Testis (tissue), 3 donors: ENCODE data around the gene MOGAT3. TPM values are rescaled to one million over a fixed set of nuclear protein-coding genes. Genes with fewer than 3 reads are reported as not detected.
A peak's percentile ranks its signal among the peaks of the same experiment; 100 is the strongest.

Experiments
- DNase-seq: peaks from one replicate; pipeline ENCODE4 v3.0.0-alpha.2; 2019
- H3K27ac ChIP-seq, 2 donors: fragments of 200-600 bp; sonication (generic); one replicate each; pipeline ENCODE4 v1.5.1; 2019
- H3K27me3 ChIP-seq: fragments of 200-600 bp; sonication (generic); one replicate; pipeline ENCODE4 v1.5.1; 2019
- H3K36me3 ChIP-seq: fragments of 200-600 bp; sonication (generic); one replicate; pipeline ENCODE4 v1.5.1; 2017; ENCODE audit warnings: low read depth; ENCODE audit errors: missing control alignments
- H3K4me1 ChIP-seq: fragments of 200-600 bp; sonication (generic); one replicate; pipeline ENCODE4 v1.5.1; 2019
- H3K4me3 ChIP-seq, 2 donors: fragments of 200-600 bp; sonication (generic); one replicate each; pipeline ENCODE4 v1.5.1; 2017 to 2019
- H3K9me3 ChIP-seq: fragments of 200-600 bp; sonication (generic); one replicate; pipeline ENCODE4 v1.5.1; 2017
- POLR2A ChIP-seq: fragments of 450-650 bp; IDR thresholded peaks from one replicate; pipeline ENCODE4 v1.6.1; 2017; ENCODE audit warnings: antibody characterized with exemption, mild to moderate bottlenecking, moderate library complexity
- WGBS, 2 donors: methylation state at CpG; one replicate each; pipeline ENCODE4 v1.1.5; 2018; 5-methylcytosine and 5-hydroxymethylcytosine counted together
- intact Hi-C: fragments of 100-400 bp; cut with DNase I; formaldehyde crosslinking; loops from one replicate; pipeline ENCODE4 v1.15.1; 2023; ENCODE audit warnings: low total_unique reads
- polyA plus RNA-seq: library from polyadenylated mRNA; stranded (reverse); fragments of 350-450 nt; fragmentation: Illumina TruSeq; extraction: RNeasy Lipid Tissue Mini Kit (QIAGEN cat#74804); gene quantifications from one replicate; pipeline ENCODE4 v1.2.3, GENCODE V29; 2014; ENCODE audit warnings: low read depth, low replicate concordance; ENCODE audit not compliant: insufficient read depth
- total RNA-seq, 2 donors: library from RNA; depleted of rRNA; stranded (reverse); fragments of >200 nt; gene quantifications; one replicate each; pipeline ENCODE4 v1.2.3, GENCODE V29; 2016
- TF ChIP-seq, protein P1 (sequence below), 3 experiments: fragments of 450-650 bp in 2 of 3; fragments of 200-600 bp in 1 of 3; sonication (generic) in 1 of 3; IDR thresholded peaks; one replicate each; pipeline ENCODE4 v1.5.1; 2016 to 2019; ENCODE audit warnings: antibody characterized with exemption in 3 of 3, mild to moderate bottlenecking in 2 of 3, moderate library complexity in 1 of 3

The MOGAT3 gene
- total and polyA plus RNA-seq, 3 donors from 2014 or later = not detected

DNA sequence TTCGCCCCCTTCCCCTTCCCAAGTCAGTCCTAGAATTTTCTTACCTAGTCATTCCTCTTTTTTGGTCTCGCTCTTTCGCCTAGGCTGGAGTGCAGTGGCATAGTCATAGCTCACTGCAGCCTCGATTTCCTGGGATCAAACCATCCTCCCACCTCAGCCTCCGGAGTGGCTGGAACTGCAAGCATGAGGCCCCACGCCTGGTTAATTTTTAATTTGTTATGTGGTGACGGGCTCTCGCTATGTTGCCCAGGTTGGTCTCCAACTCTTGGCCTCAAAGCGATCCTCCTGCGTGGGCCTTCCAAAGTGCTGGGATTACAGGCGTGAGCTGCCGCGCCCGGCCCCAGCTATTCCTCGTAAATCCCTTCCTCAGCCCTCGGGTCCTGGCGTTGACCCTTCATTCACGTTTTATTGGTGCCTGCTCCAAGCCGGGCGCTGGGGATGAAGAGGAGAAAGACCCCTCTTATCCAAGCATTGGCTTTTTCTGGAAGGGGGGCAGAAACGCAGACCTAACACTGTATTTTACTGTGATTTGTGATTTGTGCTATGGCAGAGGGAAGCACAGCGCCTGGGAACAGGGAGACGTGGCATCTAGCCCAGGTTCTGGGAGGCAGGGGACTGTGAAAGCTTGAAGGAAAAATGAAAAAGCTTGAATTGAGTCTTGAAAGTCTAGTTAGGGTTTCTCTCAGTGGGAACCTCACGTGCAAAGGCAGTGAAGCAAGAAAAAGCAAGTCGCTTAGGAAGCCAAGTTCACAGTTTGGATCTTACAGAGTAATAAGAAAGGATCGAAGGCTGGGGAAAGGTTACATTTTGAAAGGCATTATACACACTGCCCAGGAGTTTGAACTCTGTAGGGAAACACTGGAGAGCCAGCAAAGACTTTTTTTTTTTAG lies 17.6 kb upstream of the MOGAT3 start:
- peak overlapping the region in 1 of 2 donors; percentile 84 for H3K27ac ChIP-seq
- TF ChIP-seq, protein P1, sequence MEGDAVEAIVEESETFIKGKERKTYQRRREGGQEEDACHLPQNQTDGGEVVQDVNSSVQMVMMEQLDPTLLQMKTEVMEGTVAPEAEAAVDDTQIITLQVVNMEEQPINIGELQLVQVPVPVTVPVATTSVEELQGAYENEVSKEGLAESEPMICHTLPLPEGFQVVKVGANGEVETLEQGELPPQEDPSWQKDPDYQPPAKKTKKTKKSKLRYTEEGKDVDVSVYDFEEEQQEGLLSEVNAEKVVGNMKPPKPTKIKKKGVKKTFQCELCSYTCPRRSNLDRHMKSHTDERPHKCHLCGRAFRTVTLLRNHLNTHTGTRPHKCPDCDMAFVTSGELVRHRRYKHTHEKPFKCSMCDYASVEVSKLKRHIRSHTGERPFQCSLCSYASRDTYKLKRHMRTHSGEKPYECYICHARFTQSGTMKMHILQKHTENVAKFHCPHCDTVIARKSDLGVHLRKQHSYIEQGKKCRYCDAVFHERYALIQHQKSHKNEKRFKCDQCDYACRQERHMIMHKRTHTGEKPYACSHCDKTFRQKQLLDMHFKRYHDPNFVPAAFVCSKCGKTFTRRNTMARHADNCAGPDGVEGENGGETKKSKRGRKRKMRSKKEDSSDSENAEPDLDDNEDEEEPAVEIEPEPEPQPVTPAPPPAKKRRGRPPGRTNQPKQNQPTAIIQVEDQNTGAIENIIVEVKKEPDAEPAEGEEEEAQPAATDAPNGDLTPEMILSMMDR (IDR thresholded peaks at IDR 0.05) = no peak
- TF ChIP-seq POLR2A = no peak
- H3K9me3 ChIP-seq = no peaks in the 10 kb centered on the region
- intact Hi-C loops = no loop called here
- no peaks in the 10 kb centered on the region for H3K36me3 ChIP-seq
- peaks cover 19% of the 10 kb centered on the region for H3K4me1 ChIP-seq
- no peak for DNase-seq
- H3K4me3 ChIP-seq = peak overlapping the region; percentile 65 to 84
- H3K27me3 ChIP-seq = no peaks in the 10 kb centered on the region
- WGBS, 2 donors = 5% methylated on average over 26 of the region's 26 CpGs

DNA sequence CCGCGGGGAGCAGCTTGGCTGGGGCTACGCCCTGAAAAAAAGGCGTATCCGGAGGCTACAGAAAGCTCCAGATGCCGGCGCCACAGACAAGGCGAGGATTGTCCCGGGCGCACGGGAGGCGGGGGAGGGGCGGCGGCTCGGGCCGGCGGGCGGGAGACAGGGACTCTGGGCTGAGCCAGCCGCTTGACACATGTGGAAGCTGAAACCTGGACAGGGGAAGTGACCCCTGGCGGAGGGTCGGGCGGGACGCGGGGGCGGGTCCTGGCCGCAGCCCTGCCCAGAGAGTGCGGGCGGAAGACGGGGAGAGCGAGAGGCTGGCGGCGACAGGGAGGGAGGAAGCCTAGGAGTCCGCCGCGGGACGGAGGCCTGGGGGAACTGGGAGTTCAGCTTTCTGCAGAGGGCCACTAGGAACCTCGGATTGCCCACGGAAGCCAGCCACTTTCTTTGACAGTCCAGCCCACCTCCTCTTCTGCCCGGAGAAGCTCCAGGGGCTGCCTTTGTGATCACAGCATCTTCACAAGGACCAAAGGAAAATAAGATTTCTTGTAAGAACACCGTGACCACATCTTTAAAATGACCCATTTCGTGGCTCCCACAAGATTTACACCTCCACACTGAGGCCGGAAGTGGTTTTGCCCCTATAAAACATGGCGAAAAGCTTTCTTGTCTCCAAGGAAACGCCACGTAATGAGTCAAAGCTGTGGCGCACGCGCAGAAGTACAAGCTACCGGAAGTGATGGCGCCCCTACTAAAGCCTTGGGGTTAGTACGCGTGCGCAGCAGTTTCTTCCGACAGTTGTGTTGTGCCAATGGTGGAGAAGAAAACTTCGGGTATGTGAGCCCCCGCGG lies 16.8 kb upstream of the MOGAT3 start, which contains the start of the genes PLOD3 and ZNHIT1:
TSS of gene PLOD3 (minus strand) at position 194 of the 848 bp plus-strand sequence. CDS start 307 bp downstream, outside the sequence.
TSS of gene ZNHIT1 (plus strand) at position 778 of the 848 bp plus-strand sequence. CDS start at position 809, 31 bp downstream.
- H3K9me3 ChIP-seq = no peaks in the 10 kb centered on the region
- intact Hi-C loops = no loop called here
- H3K4me1 ChIP-seq = peaks cover 19% of the 10 kb centered on the region
- H3K27ac ChIP-seq = peak within 1 kb of the TSS; percentile 74 to 84
- no peak for TF ChIP-seq POLR2A
- TF ChIP-seq, protein P1 (IDR thresholded peaks at IDR 0.05) = no peak
- H3K27me3 ChIP-seq = no peaks in the 10 kb centered on the region
- 1% methylated on average over 45 to 51 of the region's 57 CpGs for WGBS, 2 donors
- peak within 1 kb of the TSS; percentile 65 to 84 for H3K4me3 ChIP-seq
- no peaks in the 10 kb centered on the region for H3K36me3 ChIP-seq
- peak; percentile 98 for DNase-seq

DNA sequence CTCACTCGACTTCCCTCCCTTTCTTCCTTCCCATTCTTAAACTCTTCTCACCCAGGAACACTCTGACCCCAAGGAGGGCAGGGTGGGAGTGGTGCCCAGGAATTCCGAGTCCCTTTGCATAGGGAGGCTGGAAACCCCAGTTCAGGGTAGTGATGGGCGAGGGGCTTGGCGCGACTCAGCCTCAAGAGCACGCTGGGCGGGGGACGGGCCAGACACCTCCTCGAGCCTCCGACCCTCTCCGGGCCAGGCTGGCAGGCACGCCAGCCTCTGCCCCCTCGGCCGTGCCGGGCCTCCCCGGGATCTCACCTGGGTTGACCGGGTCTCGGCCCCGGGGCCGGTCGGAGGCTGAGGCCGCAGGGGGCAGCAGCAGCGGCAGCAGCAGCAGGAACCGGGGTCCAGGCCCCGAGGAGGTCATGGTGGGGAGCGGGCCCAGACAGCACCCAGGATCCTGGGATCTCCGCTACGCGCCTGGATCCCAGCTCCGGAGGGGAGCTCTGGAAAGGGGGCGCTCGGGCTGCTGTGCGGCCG lies 16.1 kb upstream of the MOGAT3 start:
- 1 to 3% methylated on average over 5 to 12 of the region's 34 CpGs for WGBS, 2 donors
- Histone ChIP-seq H3K27ac (peak overlapping the region; percentile 74 to 84), H3K36me3 (no peaks in the 10 kb centered on the region), H3K27me3 (no peaks in the 10 kb centered on the region), H3K4me1 (peaks cover 19% of the 10 kb centered on the region), H3K9me3 (no peaks in the 10 kb centered on the region), H3K4me3 (peak overlapping the region; percentile 65 to 84)
- no peak for DNase-seq
- intact Hi-C loops = no loop called here
- no peak for TF ChIP-seq POLR2A
- TF ChIP-seq, protein P1 (IDR thresholded peaks at IDR 0.05) = peak in 1 of 3 experiments; percentile 13

DNA sequence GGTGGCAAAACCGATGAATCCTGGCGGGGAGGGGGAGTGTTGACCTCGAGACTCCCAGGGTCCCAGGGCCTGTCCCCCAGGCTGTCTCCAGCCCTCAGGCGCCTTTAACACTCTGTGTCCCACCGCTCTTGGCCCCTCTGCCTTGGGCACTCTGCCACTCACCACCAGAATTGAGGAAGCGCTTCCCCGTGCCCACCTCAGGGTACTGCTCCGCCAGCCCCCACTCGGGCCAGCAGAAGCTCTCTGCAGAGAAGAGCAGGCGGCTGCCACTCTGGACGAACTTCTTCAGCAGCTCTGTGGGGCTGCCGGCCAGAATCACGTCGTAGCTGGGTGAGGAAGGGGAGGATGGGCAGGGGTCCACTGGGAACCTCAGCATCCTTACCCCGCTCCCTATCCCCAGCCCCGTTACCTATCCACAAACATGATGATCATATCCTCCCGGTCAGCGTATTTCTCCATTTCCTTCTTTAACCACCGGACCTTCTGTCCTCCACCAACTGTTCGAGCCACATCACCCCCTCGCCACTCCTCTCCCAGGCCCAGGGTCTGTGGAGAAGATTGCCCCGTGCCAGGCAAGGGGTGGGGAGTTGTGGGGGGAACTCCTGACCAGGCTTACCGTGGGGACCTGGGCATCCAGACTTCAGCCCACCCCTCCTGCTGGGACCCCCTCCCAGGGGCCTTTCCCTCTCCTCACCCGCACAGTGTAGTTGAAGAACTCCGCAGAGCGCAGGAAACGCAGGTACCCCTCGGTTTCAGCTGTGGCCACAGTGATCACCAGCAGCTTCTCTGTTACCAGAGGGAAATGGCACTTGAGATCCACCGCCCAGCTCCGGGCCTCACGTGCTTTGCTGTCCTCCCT lies 15.4 kb upstream of the MOGAT3 start:
- Histone ChIP-seq H3K27me3 (no peaks in the 10 kb centered on the region), H3K36me3 (no peaks in the 10 kb centered on the region), H3K9me3 (no peaks in the 10 kb centered on the region), H3K4me1 (peaks cover 19% of the 10 kb centered on the region), H3K4me3 (peak overlapping the region; percentile 65 to 84), H3K27ac (peak overlapping the region; percentile 74 to 84)
- WGBS, 2 donors = 36 to 64% methylated on average over 28 to 31 of the region's 31 CpGs
- TF ChIP-seq, protein P1 (IDR thresholded peaks at IDR 0.05) = no peak
- TF ChIP-seq POLR2A = no peak
- peak; percentile 49 for DNase-seq
- intact Hi-C loops = no loop called here
